EH (cell line): ENCODE results near the gene RGS12.
A peak's percentile ranks its signal among the peaks of the same experiment; 100 is the strongest.

Experiments
- DNase-seq: peaks from one replicate; pipeline ENCODE4 v3.0.0-alpha.2; 2015; ENCODE audit warnings: low read depth

The RGS12 gene

GRCh38 chr4:3310301-3311094 lies 17.7 kb downstream of the RGS12 start:
- DNase-seq = no peak

- no peak for DNase-seq
Observed at GRCh38 chr4:3311095-3311372, 18.2 kb downstream of the RGS12 start.

GRCh38 chr4:3311489-3312171 lies 18.8 kb downstream of the RGS12 start:
- no peak for DNase-seq

- no peak for DNase-seq
Observed at GRCh38 chr4:3312362-3312761, 19.5 kb downstream of the RGS12 start.

- DNase-seq = no peak
Observed at GRCh38 chr4:3313139-3313538, 20.3 kb downstream of the RGS12 start.

GRCh38 chr4:3313556-3314228 lies 20.9 kb downstream of the RGS12 start:
- DNase-seq = no peak

GRCh38 chr4:3314706-3315260 lies 22.0 kb downstream of the RGS12 start:
- DNase-seq = no peak

- DNase-seq = no peak
Observed at GRCh38 chr4:3315566-3315965, 22.7 kb downstream of the RGS12 start.

- no peak for DNase-seq
Observed at GRCh38 chr4:3316146-3316545, 23.3 kb downstream of the RGS12 start.

GRCh38 chr4:3317011-3317655 lies 24.3 kb downstream of the RGS12 start:
- no peak for DNase-seq

- DNase-seq = no peak
Observed at GRCh38 chr4:3317656-3318211, 24.9 kb downstream of the RGS12 start.

- no peak for DNase-seq
Observed at GRCh38 chr4:3318561-3319021, 25.8 kb downstream of the RGS12 start.

GRCh38 chr4:3320361-3321023 lies 27.7 kb downstream of the RGS12 start:
- DNase-seq = no peak

- DNase-seq = no peak
Observed at GRCh38 chr4:3321295-3321889, 28.6 kb downstream of the RGS12 start.

GRCh38 chr4:3322059-3322550 lies 29.3 kb downstream of the RGS12 start:
- DNase-seq = peak; percentile 10

GRCh38 chr4:3323071-3323481 lies 30.3 kb downstream of the RGS12 start:
- no peak for DNase-seq

GRCh38 chr4:3324093-3324815 lies 31.4 kb downstream of the RGS12 start:
- DNase-seq = no peak

- DNase-seq = no peak
Observed at GRCh38 chr4:3328814-3329663, 36.2 kb downstream of the RGS12 start.

GRCh38 chr4:3329887-3330286 lies 37.1 kb downstream of the RGS12 start:
- DNase-seq = no peak
